ENCODE measurements around the gene DYNLRB1.

Gene DYNLRB1

GRCh38 chr20:34560141-34560523, 43.9 kb downstream of the DYNLRB1 start:
- POLR2A ChIA-PET: no interaction called here
- no peak for TF ChIP-seq CTCF (IDR thresholded peaks at IDR 0.05; ENCODE audit: control extremely low read depth, extremely low read depth, low read depth, missing control alignments)
- CTCF ChIA-PET: interaction anchor here (0.8 kb wide), 1 partner anchor 117 kb away, joined by 3 read pairs; the partner anchor contains the start of gene PIGU
- DNase-seq (ENCODE audit: extremely low spot score): no peak

GRCh38 chr20:34560614-34561013, 44.4 kb downstream of the DYNLRB1 start:
- ChIA-PET CTCF (no interaction called here), POLR2A (no interaction called here)
- DNase-seq (ENCODE audit: extremely low spot score): no peak
- TF ChIP-seq CTCF (IDR thresholded peaks at IDR 0.05; ENCODE audit: control extremely low read depth, extremely low read depth, low read depth, missing control alignments): no peak

- POLR2A ChIA-PET: no interaction called here
- TF ChIP-seq CTCF (IDR thresholded peaks at IDR 0.05; ENCODE audit: control extremely low read depth, extremely low read depth, low read depth, missing control alignments): no peak
- CTCF ChIA-PET: interaction anchor here (0.8 to 3.7 kb wide), 18 partner anchors 10 to 744 kb away, joined by 3 to 14 read pairs (median 3); no protein-coding TSS in a partner anchor
- no peak for DNase-seq (ENCODE audit: extremely low spot score)
These were observed 45.4 kb downstream of the DYNLRB1 start for GRCh38 chr20:34561661-34562060.

GRCh38 chr20:34562641-34563040, 46.4 kb downstream of the DYNLRB1 start:
- DNase-seq (ENCODE audit: extremely low spot score): no peak
- peak; percentile 47 for TF ChIP-seq CTCF (IDR thresholded peaks at IDR 0.05; ENCODE audit: control extremely low read depth, extremely low read depth, low read depth, missing control alignments)
- POLR2A ChIA-PET: no interaction called here
- CTCF ChIA-PET: interaction anchor here (0.8 to 3.7 kb wide), 15 partner anchors 8 to 285 kb away, joined by 3 to 14 read pairs (median 3); no protein-coding TSS in a partner anchor

- CTCF ChIA-PET: interaction anchor here (0.7 to 3.7 kb wide), 7 partner anchors 9 to 252 kb away, joined by 3 to 14 read pairs (median 4); no protein-coding TSS in a partner anchor
- TF ChIP-seq CTCF (IDR thresholded peaks at IDR 0.05; ENCODE audit: control extremely low read depth, extremely low read depth, low read depth, missing control alignments): no peak
- POLR2A ChIA-PET: no interaction called here
These were observed 48.6 kb downstream of the DYNLRB1 start for GRCh38 chr20:34564833-34565232.

GRCh38 chr20:34566978-34567891, 51.0 kb downstream of the DYNLRB1 start:
- no peak for TF ChIP-seq CTCF (IDR thresholded peaks at IDR 0.05; ENCODE audit: control extremely low read depth, extremely low read depth, low read depth, missing control alignments)
- POLR2A ChIA-PET: no interaction called here
- no peak for DNase-seq (ENCODE audit: extremely low spot score)
- CTCF ChIA-PET: interaction anchor here (1.5 to 2.2 kb wide), 3 partner anchors 12 to 255 kb away, joined by 3 to 6 read pairs (median 4); no protein-coding TSS in a partner anchor

More at GRCh38 chr20:34564833-34565232, 48.6 kb downstream of the DYNLRB1 start:
- no peak for DNase-seq (ENCODE audit: extremely low spot score)
